GM19193 (cell line): ENCODE results near the gene DCUN1D2.

Source experiments
- POLR2A ChIP-seq: IDR thresholded peaks from 4 replicates; pipeline ENCODE4 v1.6.1; 2011; ENCODE audit not compliant: insufficient read depth, insufficient read length; ENCODE audit errors: extremely low read depth

The DCUN1D2 gene

GRCh38 chr13:113528101-113528812, 37.7 kb upstream of the DCUN1D2 start:
- no peak for TF ChIP-seq POLR2A

GRCh38 chr13:113527272-113527958, 36.9 kb upstream of the DCUN1D2 start:
- TF ChIP-seq POLR2A: no peak

GRCh38 chr13:113526466-113527220, 36.1 kb upstream of the DCUN1D2 start:
- TF ChIP-seq POLR2A: no peak

GRCh38 chr13:113520571-113520970, 30.1 kb upstream of the DCUN1D2 start:
- TF ChIP-seq POLR2A: no peak

- TF ChIP-seq POLR2A: no peak
Observed at GRCh38 chr13:113519556-113519955, 29.0 kb upstream of the DCUN1D2 start.

GRCh38 chr13:113518076-113518803, 27.7 kb upstream of the DCUN1D2 start:
- TF ChIP-seq POLR2A: no peak

GRCh38 chr13:113514847-113515246, 24.3 kb upstream of the DCUN1D2 start:
- no peak for TF ChIP-seq POLR2A

GRCh38 chr13:113513761-113514160, 23.2 kb upstream of the DCUN1D2 start:
- TF ChIP-seq POLR2A: no peak

GRCh38 chr13:113511361-113511760, 20.9 kb upstream of the DCUN1D2 start:
- TF ChIP-seq POLR2A: no peak

- TF ChIP-seq POLR2A: no peak
Observed at GRCh38 chr13:113510871-113511270, 20.4 kb upstream of the DCUN1D2 start.

GRCh38 chr13:113509989-113510388, 19.5 kb upstream of the DCUN1D2 start:
- no peak for TF ChIP-seq POLR2A

GRCh38 chr13:113508521-113509254, 18.2 kb upstream of the DCUN1D2 start:
- no peak for TF ChIP-seq POLR2A

- no peak for TF ChIP-seq POLR2A
Observed at GRCh38 chr13:113507505-113508345, 17.2 kb upstream of the DCUN1D2 start.
